ENCODE data around the gene SLC2A5. TPM values are rescaled to one million over a fixed set of nuclear protein-coding genes. Genes with fewer than 3 reads are reported as not detected.

Gene SLC2A5
- under 0.01 and 0.26 TPM in 2 replicates for total RNA-seq

- Histone ChIP-seq H3K4me3 (ENCODE audit: low read depth, low read length) (no peak within 1 kb of the TSS), H3K27me3 (ENCODE audit: control insufficient read depth, insufficient read depth, low read length) (no peaks in the 10 kb centered on the region), H3K36me3 (ENCODE audit: control insufficient read depth, insufficient read depth, low read length) (no peaks in the 10 kb centered on the region)
- FAIRE-seq (no peak), DNase-seq (ENCODE audit: low read depth) (peak; percentile 34)
- TF ChIP-seq CTCF (IDR thresholded peaks at IDR 0.05; ENCODE audit: insufficient read depth, low read length, severe bottlenecking): no peak
These were observed at the start of gene SLC2A5 for GRCh38 chr1:9069326-9070100. TSS of gene SLC2A5 (minus strand) at chr1:9069635. CDS start at chr1:9069536, 99 bp downstream.

GRCh38 chr1:9118186-9118585 lies 48.8 kb upstream of the SLC2A5 start:
- Histone ChIP-seq H3K27me3 (ENCODE audit: control insufficient read depth, insufficient read depth, low read length) (no peaks in the 10 kb centered on the region), H3K36me3 (ENCODE audit: control insufficient read depth, insufficient read depth, low read length) (peaks cover 7% of the 10 kb centered on the region), H3K4me3 (ENCODE audit: low read depth, low read length) (no peak overlapping the region)
- DNase-seq (ENCODE audit: low read depth) (no peak), FAIRE-seq (no peak)
- no peak for TF ChIP-seq CTCF (IDR thresholded peaks at IDR 0.05; ENCODE audit: insufficient read depth, low read length, severe bottlenecking)

- DNase-seq (ENCODE audit: low read depth) (no peak), FAIRE-seq (no peak)
- peaks cover 9% of the 10 kb centered on the region for H3K36me3 ChIP-seq (ENCODE audit: control insufficient read depth, insufficient read depth, low read length)
- no peak overlapping the region for H3K4me3 ChIP-seq (ENCODE audit: low read depth, low read length)
- no peaks in the 10 kb centered on the region for H3K27me3 ChIP-seq (ENCODE audit: control insufficient read depth, insufficient read depth, low read length)
- no peak for TF ChIP-seq CTCF (IDR thresholded peaks at IDR 0.05; ENCODE audit: insufficient read depth, low read length, severe bottlenecking)
These were observed 46.1 kb upstream of the SLC2A5 start for GRCh38 chr1:9115351-9116205.

- FAIRE-seq: peak; percentile 86
These were observed 43.8 kb upstream of the SLC2A5 start for GRCh38 chr1:9112961-9113880.

More at GRCh38 chr1:9112961-9113880, 43.8 kb upstream of the SLC2A5 start:
- peaks cover 7% of the 10 kb centered on the region for H3K36me3 ChIP-seq (ENCODE audit: control insufficient read depth, insufficient read depth, low read length)
- TF ChIP-seq CTCF (IDR thresholded peaks at IDR 0.05; ENCODE audit: insufficient read depth, low read length, severe bottlenecking): no peak
- H3K4me3 ChIP-seq (ENCODE audit: low read depth, low read length): no peak overlapping the region
- no peaks in the 10 kb centered on the region for H3K27me3 ChIP-seq (ENCODE audit: control insufficient read depth, insufficient read depth, low read length)
- DNase-seq (ENCODE audit: low read depth): peak; percentile 83
